ENCODE results near the gene GLTPD2.

GRCh38 chr17:4764595-4764994, 24.2 kb upstream of the GLTPD2 start:
- TF ChIP-seq, protein P1, sequence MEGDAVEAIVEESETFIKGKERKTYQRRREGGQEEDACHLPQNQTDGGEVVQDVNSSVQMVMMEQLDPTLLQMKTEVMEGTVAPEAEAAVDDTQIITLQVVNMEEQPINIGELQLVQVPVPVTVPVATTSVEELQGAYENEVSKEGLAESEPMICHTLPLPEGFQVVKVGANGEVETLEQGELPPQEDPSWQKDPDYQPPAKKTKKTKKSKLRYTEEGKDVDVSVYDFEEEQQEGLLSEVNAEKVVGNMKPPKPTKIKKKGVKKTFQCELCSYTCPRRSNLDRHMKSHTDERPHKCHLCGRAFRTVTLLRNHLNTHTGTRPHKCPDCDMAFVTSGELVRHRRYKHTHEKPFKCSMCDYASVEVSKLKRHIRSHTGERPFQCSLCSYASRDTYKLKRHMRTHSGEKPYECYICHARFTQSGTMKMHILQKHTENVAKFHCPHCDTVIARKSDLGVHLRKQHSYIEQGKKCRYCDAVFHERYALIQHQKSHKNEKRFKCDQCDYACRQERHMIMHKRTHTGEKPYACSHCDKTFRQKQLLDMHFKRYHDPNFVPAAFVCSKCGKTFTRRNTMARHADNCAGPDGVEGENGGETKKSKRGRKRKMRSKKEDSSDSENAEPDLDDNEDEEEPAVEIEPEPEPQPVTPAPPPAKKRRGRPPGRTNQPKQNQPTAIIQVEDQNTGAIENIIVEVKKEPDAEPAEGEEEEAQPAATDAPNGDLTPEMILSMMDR (IDR thresholded peaks at IDR 0.05; ENCODE audit: low read depth, low read length), result no peak
- TF ChIP-seq, protein P2, sequence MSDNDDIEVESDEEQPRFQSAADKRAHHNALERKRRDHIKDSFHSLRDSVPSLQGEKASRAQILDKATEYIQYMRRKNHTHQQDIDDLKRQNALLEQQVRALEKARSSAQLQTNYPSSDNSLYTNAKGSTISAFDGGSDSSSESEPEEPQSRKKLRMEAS (IDR thresholded peaks at IDR 0.05; ENCODE audit: low read depth, low read length), result no peak
- TF ChIP-seq POLR2A (IDR thresholded peaks at IDR 0.05; ENCODE audit: extremely low read depth, insufficient read length), result no peak

Measured in NB4 (cell line).